AG09309 (cell line): ENCODE measurements around the gene OR4D2.

Experiments used
- DNase-seq: peaks from one replicate; pipeline ENCODE4 v3.0.0-alpha.2; 2010; ENCODE audit warnings: low read depth
- H3K4me3 ChIP-seq: 2 replicates; pipeline ENCODE4 v1.5.1; 2011; ENCODE audit warnings: mild to moderate bottlenecking, low read depth, low read length, moderate library complexity; ENCODE audit not compliant: control insufficient read depth
- CTCF ChIP-seq: IDR thresholded peaks from 2 replicates; pipeline ENCODE4 v1.5.1; 2011; ENCODE audit warnings: mild to moderate bottlenecking, low read depth, low read length, inconsistent platforms; ENCODE audit not compliant: insufficient read depth, control insufficient read depth; ENCODE audit errors: missing control alignments

Gene OR4D2

GRCh38 chr17:58153046-58153445 lies 13.7 kb upstream of the OR4D2 start:
- TF ChIP-seq CTCF = no peak
- no peak overlapping the region for H3K4me3 ChIP-seq
- no peak for DNase-seq

GRCh38 chr17:58153671-58154070 lies 13.1 kb upstream of the OR4D2 start:
- no peak for TF ChIP-seq CTCF

GRCh38 chr17:58156839-58157803 lies 9.7 kb upstream of the OR4D2 start:
- no peak for TF ChIP-seq CTCF
- H3K4me3 ChIP-seq = no peak overlapping the region; the same call in none of the 2 replicates
- DNase-seq = no peak

More at GRCh38 chr17:58153671-58154070, 13.1 kb upstream of the OR4D2 start:
- DNase-seq = no peak
- H3K4me3 ChIP-seq = no peak overlapping the region

GRCh38 chr17:58158181-58158580 lies 8.6 kb upstream of the OR4D2 start:
- H3K4me3 ChIP-seq = no peak overlapping the region
- no peak for TF ChIP-seq CTCF
- DNase-seq = no peak

- TF ChIP-seq CTCF = no peak
- no peak for DNase-seq
These were observed 5.2 kb upstream of the OR4D2 start for GRCh38 chr17:58161566-58161965.

GRCh38 chr17:58165981-58166380 lies 801 bp upstream of the OR4D2 start:
- no peak for TF ChIP-seq CTCF
- no peak for DNase-seq

More at GRCh38 chr17:58161566-58161965, 5.2 kb upstream of the OR4D2 start:
- H3K4me3 ChIP-seq = no peak overlapping the region

More at GRCh38 chr17:58165981-58166380, 801 bp upstream of the OR4D2 start:
- no peak overlapping the region for H3K4me3 ChIP-seq
